H9 (cell line): Measurements from ENCODE around the gene ENPP6. TPM values are rescaled to one million over a fixed set of nuclear protein-coding genes. Genes with fewer than 3 reads are reported as not detected.

Source experiments
- DNase-seq: peaks from one replicate; pipeline ENCODE4 v3.0.0-alpha.2; 2017
- H2AFZ ChIP-seq: one replicate; pipeline ENCODE4 v1.6.1; 2013; ENCODE audit warnings: mild to moderate bottlenecking, low read length, control low read depth, moderate library complexity
- H2AK5ac ChIP-seq: 2 replicates; pipeline ENCODE4 v1.6.1; 2013; ENCODE audit warnings: low read length, control low read depth, mixed read lengths; ENCODE audit not compliant: insufficient read length
- H2BK120ac ChIP-seq: one replicate; pipeline ENCODE4 v1.6.1; 2013; ENCODE audit warnings: low read depth, mild to moderate bottlenecking, low read length, control low read depth, inconsistent platforms; ENCODE audit not compliant: poor library complexity, severe bottlenecking
- H2BK12ac ChIP-seq: 2 replicates; pipeline ENCODE4 v1.6.1; 2013; ENCODE audit warnings: low read length, control low read depth, mixed read lengths, low read depth; ENCODE audit not compliant: insufficient read length
- H2BK15ac ChIP-seq: 2 replicates; pipeline ENCODE4 v1.6.1; 2013; ENCODE audit warnings: low read depth, low read length, control low read depth
- H2BK20ac ChIP-seq: one replicate; pipeline ENCODE4 v1.6.1; 2013; ENCODE audit warnings: low read depth, mild to moderate bottlenecking, low read length, control low read depth, inconsistent platforms; ENCODE audit not compliant: poor library complexity, severe bottlenecking
- H2BK5ac ChIP-seq: 2 replicates; pipeline ENCODE4 v1.6.1; 2013; ENCODE audit warnings: low read length, control low read depth, mixed read lengths; ENCODE audit not compliant: insufficient read length
- H3K14ac ChIP-seq: 2 replicates; pipeline ENCODE4 v1.6.1; 2013; ENCODE audit warnings: low read length, control low read depth; ENCODE audit not compliant: insufficient read depth
- H3K18ac ChIP-seq: 2 replicates; pipeline ENCODE4 v1.6.1; 2013; ENCODE audit warnings: low read depth, mild to moderate bottlenecking, mixed read lengths, low read length, control low read depth; ENCODE audit not compliant: insufficient read length
- H3K23ac ChIP-seq: 2 replicates; pipeline ENCODE4 v1.6.1; 2013; ENCODE audit warnings: low read length, control low read depth, mixed read lengths, low read depth; ENCODE audit not compliant: insufficient read length
- H3K23me2 ChIP-seq: 2 replicates; pipeline ENCODE4 v1.6.1; 2013; ENCODE audit warnings: low read depth, mild to moderate bottlenecking, mixed read lengths, low read length, control low read depth; ENCODE audit not compliant: insufficient read length, poor library complexity, severe bottlenecking
- H3K27ac ChIP-seq: 2 replicates; pipeline ENCODE4 v1.5.1; 2013; ENCODE audit warnings: low read length, control low read depth, mixed read lengths, low read depth; ENCODE audit not compliant: insufficient read length
- H3K27me3 ChIP-seq: 2 replicates; pipeline ENCODE4 v1.6.1; 2013; ENCODE audit warnings: low read length, control low read depth, inconsistent platforms; ENCODE audit not compliant: insufficient read depth
- H3K4ac ChIP-seq: 2 replicates; pipeline ENCODE4 v1.6.1; 2013; ENCODE audit warnings: low read depth, mild to moderate bottlenecking, control low read depth, inconsistent platforms, low read length, moderate library complexity
- H3K4me1 ChIP-seq: 2 replicates; pipeline ENCODE4 v1.6.1; 2013; ENCODE audit warnings: low read length, control low read depth, inconsistent platforms; ENCODE audit not compliant: insufficient read depth
- H3K4me2 ChIP-seq: 2 replicates; pipeline ENCODE4 v1.6.1; 2013; ENCODE audit warnings: low read length, control low read depth, mixed read lengths; ENCODE audit not compliant: insufficient read length, insufficient read depth
- H3K56ac ChIP-seq: 2 replicates; pipeline ENCODE4 v1.6.1; 2013; ENCODE audit warnings: low read depth, mild to moderate bottlenecking, mixed read lengths, low read length, control low read depth; ENCODE audit not compliant: insufficient read length
- H3K79me1 ChIP-seq: 2 replicates; pipeline ENCODE4 v1.6.1; 2013; ENCODE audit warnings: low read depth, mild to moderate bottlenecking, moderate library complexity, low read length, control low read depth, inconsistent platforms; ENCODE audit not compliant: insufficient read depth, poor library complexity, severe bottlenecking
- H3K79me2 ChIP-seq: 2 replicates; pipeline ENCODE4 v1.6.1; 2013; ENCODE audit warnings: low read length, control low read depth, inconsistent platforms; ENCODE audit not compliant: insufficient read depth
- H3K9ac ChIP-seq: 2 replicates; pipeline ENCODE4 v1.6.1; 2013; ENCODE audit warnings: low read length, control low read depth, mixed read lengths; ENCODE audit not compliant: insufficient read length; ENCODE audit errors: extremely low read depth
- H3K9me3 ChIP-seq: one replicate; pipeline ENCODE4 v1.6.1; 2013; ENCODE audit warnings: low read depth, low read length, inconsistent platforms; ENCODE audit not compliant: control insufficient read depth
- H3T11ph ChIP-seq: one replicate; pipeline ENCODE4 v1.6.1; 2013; ENCODE audit warnings: mild to moderate bottlenecking, low read length, control low read depth, inconsistent platforms
- H4K20me1 ChIP-seq: one replicate; pipeline ENCODE4 v1.6.1; 2013; ENCODE audit not compliant: control insufficient read depth, insufficient read length, insufficient read depth
- H4K5ac ChIP-seq: 2 replicates; pipeline ENCODE4 v1.6.1; 2013; ENCODE audit warnings: low read depth, mild to moderate bottlenecking, mixed read lengths, low read length, control low read depth; ENCODE audit not compliant: insufficient read length
- H4K8ac ChIP-seq: replicated peaks from 2 replicates; pipeline ENCODE4 v1.6.1; 2013; ENCODE audit warnings: low read length, control low read depth, mixed read lengths, low read depth; ENCODE audit not compliant: insufficient read length
- H4K91ac ChIP-seq: 2 replicates; pipeline ENCODE4 v1.6.1; 2013; ENCODE audit warnings: low read depth, mild to moderate bottlenecking, moderate library complexity, mixed read lengths, low read length, control low read depth; ENCODE audit not compliant: insufficient read length
- H3K27ac Mint-ChIP-seq, 3 experiments: 2 replicates in 2 of 3; 3 replicates in 1 of 3; pipeline ENCODE4 v1.8.0; 2020 to 2021; ENCODE audit warnings: mixed read lengths in 3 of 3, mild to moderate bottlenecking in 1 of 3, moderate library complexity in 1 of 3
- H3K27me3 Mint-ChIP-seq: 2 replicates; pipeline ENCODE4 v1.8.0; 2021; ENCODE audit warnings: low read depth, mild to moderate bottlenecking, moderate library complexity, mixed read lengths
- H3K36me3 Mint-ChIP-seq, 3 experiments: 2 replicates in 2 of 3; 3 replicates in 1 of 3; pipeline ENCODE4 v1.8.0; 2020 to 2021; ENCODE audit warnings: low read depth in 3 of 3, mixed read lengths in 3 of 3; ENCODE audit not compliant: insufficient read depth in 1 of 3
- H3K4me1 Mint-ChIP-seq, 2 experiments: 2 replicates each; pipeline ENCODE4 v1.8.0; 2020; ENCODE audit warnings: mixed read lengths in 2 of 2
- H3K4me3 Mint-ChIP-seq, 2 experiments: 2 replicates in 1 of 2; 3 replicates in 1 of 2; pipeline ENCODE4 v1.8.0; 2020 to 2021; ENCODE audit warnings: mild to moderate bottlenecking in 2 of 2, mixed read lengths in 2 of 2, moderate library complexity in 1 of 2
- H3K9me3 Mint-ChIP-seq, 2 experiments: 2 replicates in 1 of 2; 3 replicates in 1 of 2; pipeline ENCODE4 v1.8.0; 2020; ENCODE audit warnings: mild to moderate bottlenecking in 2 of 2, mixed read lengths in 2 of 2, moderate library complexity in 1 of 2
- WGBS: extraction: QIAGEN DNeasy Blood & Tissue Kit; methylation state at CpG from one replicate; pipeline ENCODE4 v1.1.7; 2013; ENCODE audit warnings: missing lambda C conversion rate, low lambda C conversion rate, mixed read lengths; ENCODE audit not compliant: insufficient read length; ENCODE audit errors: extremely low coverage; 5-methylcytosine and 5-hydroxymethylcytosine counted together
- total RNA-seq: library from RNA; stranded (reverse); gene quantifications from 2 replicates; pipeline ENCODE4 v1.2.1, GENCODE V29; 2021
- TF ChIP-seq, protein P1 (sequence below): fragments of 200-600 bp; sonication (generic); conservative IDR thresholded peaks from 3 replicates; pipeline ENCODE4 v1.8.0; 2021; ENCODE audit warnings: antibody characterized with exemption, mild to moderate bottlenecking

Gene ENPP6
- total RNA-seq, 1 experiment from 2014 or later: not detected

DNA sequence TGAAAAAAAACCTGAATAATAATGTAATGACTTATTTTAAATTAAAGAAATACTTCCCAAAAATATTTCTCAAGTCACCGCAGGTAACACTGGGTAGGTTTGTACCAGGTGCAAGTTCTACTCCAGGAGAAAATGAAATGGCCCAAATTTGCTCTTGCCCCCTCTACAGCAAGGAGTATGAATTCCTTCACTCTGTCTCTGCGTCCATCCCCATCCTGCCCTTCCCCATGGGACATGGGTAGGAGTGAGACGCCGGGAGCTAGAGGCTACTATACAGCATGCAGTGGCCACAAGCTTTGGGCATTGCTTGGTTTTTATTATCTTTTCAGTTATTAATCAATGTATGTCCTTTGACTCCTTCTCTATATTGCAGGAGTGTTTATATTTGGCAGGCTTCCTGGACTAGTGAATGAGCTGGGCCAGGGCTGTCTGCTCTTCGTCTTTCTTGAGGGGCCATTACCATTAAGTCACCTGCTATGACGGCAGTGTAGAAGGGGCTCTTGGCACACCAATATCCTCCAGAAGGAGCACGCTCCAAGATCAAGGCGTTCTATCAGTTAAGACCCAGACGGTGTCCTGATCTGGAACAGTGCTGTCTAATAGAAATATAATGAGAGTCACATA, 149.6 kb downstream of the ENPP6 start:
- no CpG with 5 or more reads among the region's 9 CpGs for WGBS
- H3K4ac ChIP-seq: no peak overlapping the region
- H3K9ac ChIP-seq: no peak overlapping the region
- no peaks in the 10 kb centered on the region for H3K23me2 ChIP-seq
- H3K79me2 ChIP-seq: no peaks in the 10 kb centered on the region
- H3K23ac ChIP-seq: no peak overlapping the region
- H2BK20ac ChIP-seq: no peak overlapping the region
- no peak overlapping the region for H4K91ac ChIP-seq
- H3K27ac ChIP-seq: no peak overlapping the region
- no peaks in the 10 kb centered on the region for H3K4me1 Mint-ChIP-seq
- H3K4me1 ChIP-seq: no peaks in the 10 kb centered on the region
- no peak for DNase-seq
- no peak overlapping the region for H2BK5ac ChIP-seq
- H2BK120ac ChIP-seq: no peak overlapping the region
- peak overlapping the region in 2 of 3 experiments; percentile 18 to 32; a peak in 3 of 7 replicates for H3K27ac Mint-ChIP-seq
- no peak overlapping the region for H3K4me2 ChIP-seq
- no peak overlapping the region for H4K8ac ChIP-seq
- no peak overlapping the region for H3K4me3 Mint-ChIP-seq
- H4K20me1 ChIP-seq: no peaks in the 10 kb centered on the region
- no peak overlapping the region for H2AFZ ChIP-seq
- H3K18ac ChIP-seq: no peak overlapping the region
- peaks cover 3% of the 10 kb centered on the region in 2 experiments; a peak in 2 of 5 replicates for H3K9me3 Mint-ChIP-seq
- H3K36me3 Mint-ChIP-seq: no peaks in the 10 kb centered on the region
- H3K27me3 ChIP-seq: no peaks in the 10 kb centered on the region
- no peak overlapping the region for H2BK12ac ChIP-seq
- H3K14ac ChIP-seq: no peak overlapping the region
- TF ChIP-seq, protein P1, sequence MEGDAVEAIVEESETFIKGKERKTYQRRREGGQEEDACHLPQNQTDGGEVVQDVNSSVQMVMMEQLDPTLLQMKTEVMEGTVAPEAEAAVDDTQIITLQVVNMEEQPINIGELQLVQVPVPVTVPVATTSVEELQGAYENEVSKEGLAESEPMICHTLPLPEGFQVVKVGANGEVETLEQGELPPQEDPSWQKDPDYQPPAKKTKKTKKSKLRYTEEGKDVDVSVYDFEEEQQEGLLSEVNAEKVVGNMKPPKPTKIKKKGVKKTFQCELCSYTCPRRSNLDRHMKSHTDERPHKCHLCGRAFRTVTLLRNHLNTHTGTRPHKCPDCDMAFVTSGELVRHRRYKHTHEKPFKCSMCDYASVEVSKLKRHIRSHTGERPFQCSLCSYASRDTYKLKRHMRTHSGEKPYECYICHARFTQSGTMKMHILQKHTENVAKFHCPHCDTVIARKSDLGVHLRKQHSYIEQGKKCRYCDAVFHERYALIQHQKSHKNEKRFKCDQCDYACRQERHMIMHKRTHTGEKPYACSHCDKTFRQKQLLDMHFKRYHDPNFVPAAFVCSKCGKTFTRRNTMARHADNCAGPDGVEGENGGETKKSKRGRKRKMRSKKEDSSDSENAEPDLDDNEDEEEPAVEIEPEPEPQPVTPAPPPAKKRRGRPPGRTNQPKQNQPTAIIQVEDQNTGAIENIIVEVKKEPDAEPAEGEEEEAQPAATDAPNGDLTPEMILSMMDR: peak; percentile 19; the same call in 1 of the 3 replicates
- no peak overlapping the region for H4K5ac ChIP-seq
- no peaks in the 10 kb centered on the region for H3K79me1 ChIP-seq
- peaks cover 5% of the 10 kb centered on the region; the same call in 1 of the 2 replicates for H3K27me3 Mint-ChIP-seq
- H2BK15ac ChIP-seq: no peak overlapping the region
- H3K56ac ChIP-seq: no peak overlapping the region
- H3K9me3 ChIP-seq: no peaks in the 10 kb centered on the region
- no peak overlapping the region for H3T11ph ChIP-seq
- H2AK5ac ChIP-seq: no peak overlapping the region
